Activated CD8-positive, alpha-beta memory T cell treated with anti-CD3 and anti-CD28 coated beads, Interleukin-2, amount 50 U/mL, for 1 hour (primary cell): Measurements from ENCODE around the gene SPIN2B.
"Not testable (repeated sequence)": the region's sequence is repeated elsewhere in the genome, so short reads cannot be mapped to it uniquely, and the experiment has no call there.

ENCODE experiments used
- DNase-seq: peaks from one replicate; pipeline ENCODE4 v3.0.0-alpha.2; 2020; ENCODE audit errors: extremely low read depth

SPIN2B gene

GRCh38 chrX:57121162-57121755 lies at the start of gene SPIN2B:
SPIN2B (minus strand) TSS chrX:57121548.
- DNase-seq, result peak; percentile 39

DNA sequence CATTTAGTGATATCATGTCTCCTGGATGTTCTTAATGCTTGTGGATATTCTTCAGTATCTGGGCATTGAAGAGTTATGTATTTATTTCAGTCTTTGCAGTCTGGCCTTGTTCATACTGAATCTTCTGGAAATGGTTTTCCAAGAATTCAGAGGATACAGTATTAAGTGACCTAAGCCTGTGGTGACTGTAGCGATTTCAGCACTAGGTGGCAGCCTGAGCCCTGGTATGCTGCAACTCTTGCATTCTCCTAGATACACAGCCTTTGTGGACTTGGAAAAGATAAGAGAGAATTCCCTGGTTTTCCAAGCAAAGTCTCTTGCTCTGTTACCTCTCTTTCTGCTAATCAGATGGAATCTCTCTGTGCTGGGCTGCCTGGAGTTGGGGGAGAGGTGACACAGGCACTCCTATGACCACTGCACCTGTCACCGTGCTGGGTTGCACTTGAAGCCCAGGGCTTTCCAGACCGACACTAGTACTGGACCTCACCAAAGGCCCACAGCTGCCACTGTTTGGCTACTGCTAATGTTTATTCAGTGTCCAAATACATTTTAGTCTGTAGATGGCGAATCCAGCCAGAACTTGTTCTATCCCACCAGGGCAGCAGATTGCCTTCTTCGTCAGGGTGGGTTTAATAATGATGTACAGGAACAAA lies 35.2 kb upstream of the SPIN2B start:
- no peak for DNase-seq

DNA sequence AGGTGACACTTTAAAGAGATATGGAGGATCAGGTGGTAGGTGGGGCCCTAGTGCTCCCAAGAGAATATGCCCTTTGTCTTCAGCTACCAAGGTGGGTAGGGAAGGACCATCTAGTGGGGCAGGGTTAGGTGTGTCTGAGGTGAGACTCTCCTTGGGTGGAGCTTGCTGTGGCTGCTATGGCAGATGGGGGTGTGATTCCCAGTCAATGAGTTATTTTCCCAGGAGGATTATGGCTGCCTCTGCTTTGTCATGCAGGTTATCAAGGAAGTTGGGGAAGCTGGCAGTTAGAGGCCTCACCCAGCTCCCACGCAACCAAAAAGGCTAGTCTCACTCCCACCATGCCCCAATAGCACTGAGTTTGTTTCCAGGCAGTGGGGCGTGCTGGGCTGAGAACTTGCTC lies 33.8 kb upstream of the SPIN2B start:
- no peak for DNase-seq

- DNase-seq, result not testable (repeated sequence)
Observed at GRCh38 chrX:57152222-57152621, 30.9 kb upstream of the SPIN2B start.

DNA sequence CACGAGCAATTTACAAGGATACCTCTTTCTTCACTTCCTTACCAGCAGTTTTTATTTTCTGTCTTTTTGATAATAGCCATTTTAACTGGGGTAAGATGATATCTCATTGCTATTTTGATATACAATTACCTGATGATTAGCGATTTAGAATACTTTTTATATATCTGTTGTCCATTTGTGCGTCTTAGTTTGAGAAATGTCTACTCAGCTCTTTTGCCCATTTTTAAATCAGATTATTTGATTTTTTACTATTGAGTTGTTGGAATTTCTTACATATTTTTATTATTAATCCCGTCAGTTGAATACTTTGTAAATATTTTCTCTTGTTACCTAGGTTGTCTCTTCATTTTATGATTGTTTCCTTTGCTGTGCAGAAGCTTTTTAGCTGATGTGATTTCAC lies 17.3 kb upstream of the SPIN2B start:
- no peak for DNase-seq

DNA sequence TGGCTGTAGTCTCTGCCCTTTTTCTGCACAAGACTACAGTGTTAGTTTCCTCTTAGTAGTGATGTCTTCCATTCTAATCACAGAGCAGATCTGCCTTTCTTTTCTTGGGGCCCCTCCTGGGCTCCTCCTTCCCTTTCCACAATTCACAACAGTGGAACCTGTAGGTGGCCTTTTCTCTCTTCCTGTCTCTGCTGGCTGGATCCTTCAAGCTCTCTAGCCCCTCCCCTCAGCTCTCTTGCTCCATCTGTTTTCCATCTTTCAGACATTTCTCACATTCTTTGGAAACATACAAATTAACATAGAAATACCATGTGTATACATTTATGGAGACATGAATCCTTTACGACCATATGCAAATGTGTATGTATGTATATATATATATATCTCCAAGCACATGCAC lies 16.2 kb upstream of the SPIN2B start:
- DNase-seq, result no peak

GRCh38 chrX:57137073-57137472 lies 15.7 kb upstream of the SPIN2B start, which contains the start of gene SPIN2A:
SPIN2A (minus strand) TSS chrX:57137397; CDS start chrX:57136597, 800 bp downstream.
- not testable (repeated sequence) for DNase-seq

GRCh38 chrX:57136589-57136988 lies 15.2 kb upstream of the SPIN2B start:
- DNase-seq, result not testable (repeated sequence)

DNA sequence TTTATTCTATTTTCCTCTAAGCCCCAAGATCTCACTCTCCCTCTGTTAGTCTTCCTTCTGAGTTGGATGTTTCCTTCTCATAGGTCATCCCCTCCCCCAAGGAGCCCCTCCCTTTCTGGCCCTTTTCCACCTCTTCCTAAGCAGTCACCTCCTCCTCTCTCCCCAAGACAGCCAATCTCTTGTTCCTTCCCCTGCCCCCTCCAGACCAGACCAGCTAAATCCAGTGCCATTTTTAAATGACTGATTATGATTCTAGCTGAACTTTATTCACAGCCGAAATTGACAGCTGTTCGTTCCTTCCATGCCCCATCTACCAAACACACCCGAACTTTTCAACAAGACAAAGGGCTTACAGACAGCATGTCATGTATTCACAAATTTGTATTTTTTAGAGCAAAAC lies 13.9 kb upstream of the SPIN2B start:
- DNase-seq, result no peak

GRCh38 chrX:57134702-57135101 lies 13.4 kb upstream of the SPIN2B start:
- no peak for DNase-seq

DNA sequence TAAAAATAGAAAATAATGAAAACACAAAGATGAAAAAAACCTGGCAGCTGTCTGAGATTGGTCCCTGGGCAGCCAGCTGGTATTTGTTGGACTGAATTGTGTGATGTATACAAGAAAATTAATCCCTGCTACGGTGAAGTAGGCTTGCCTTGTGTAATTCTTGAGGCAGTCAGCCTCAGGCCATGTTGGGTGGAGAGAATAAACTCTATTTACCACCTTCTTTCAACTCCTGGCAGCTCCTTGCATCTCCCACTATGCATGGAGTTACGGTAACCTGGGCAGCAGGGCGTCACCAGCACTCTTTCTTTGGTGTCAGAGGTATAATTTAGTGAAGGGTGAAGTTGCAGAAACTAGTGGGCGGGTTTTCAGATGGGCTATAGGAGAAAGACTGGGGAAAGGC lies 12.4 kb upstream of the SPIN2B start:
- DNase-seq, result no peak

DNA sequence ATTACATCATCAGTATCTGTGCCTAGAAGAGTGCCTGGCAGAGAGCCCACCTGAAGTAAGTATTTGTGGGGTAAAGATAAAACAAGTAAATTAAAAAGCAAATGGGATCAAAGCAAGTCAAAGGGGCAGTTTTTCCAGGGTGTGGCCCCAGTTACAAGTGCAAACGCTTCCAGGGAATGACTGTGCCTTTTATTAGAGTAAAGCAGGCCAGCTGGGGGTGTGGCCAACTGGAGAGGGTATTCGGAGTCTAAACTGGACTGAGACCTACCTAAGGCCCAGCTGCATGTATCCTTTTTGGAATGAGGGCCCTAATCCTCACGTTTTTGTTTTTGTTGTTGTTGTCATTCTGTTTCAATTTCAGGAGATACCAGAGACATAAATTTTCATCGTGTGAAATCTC lies 11.9 kb upstream of the SPIN2B start:
- DNase-seq, result not testable (repeated sequence)

DNA sequence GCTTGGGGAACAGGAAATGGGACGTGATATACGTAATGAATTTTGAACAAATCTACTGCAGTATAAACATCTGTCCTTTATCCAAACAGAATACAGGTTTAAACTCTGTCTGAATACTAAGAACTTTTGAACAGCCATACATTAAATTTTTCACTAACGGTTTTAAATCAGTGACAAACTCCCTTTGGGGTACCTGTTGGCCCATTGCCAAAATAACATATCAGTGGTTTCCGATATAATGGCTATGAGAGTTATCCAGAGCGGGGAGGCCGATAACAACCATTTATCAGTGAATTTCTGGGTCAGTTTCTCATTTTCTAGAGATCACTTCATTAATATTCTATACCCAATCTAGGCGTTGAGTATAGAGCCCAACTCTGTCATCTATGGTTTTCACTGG lies 10.7 kb upstream of the SPIN2B start:
- DNase-seq, result no peak

DNA sequence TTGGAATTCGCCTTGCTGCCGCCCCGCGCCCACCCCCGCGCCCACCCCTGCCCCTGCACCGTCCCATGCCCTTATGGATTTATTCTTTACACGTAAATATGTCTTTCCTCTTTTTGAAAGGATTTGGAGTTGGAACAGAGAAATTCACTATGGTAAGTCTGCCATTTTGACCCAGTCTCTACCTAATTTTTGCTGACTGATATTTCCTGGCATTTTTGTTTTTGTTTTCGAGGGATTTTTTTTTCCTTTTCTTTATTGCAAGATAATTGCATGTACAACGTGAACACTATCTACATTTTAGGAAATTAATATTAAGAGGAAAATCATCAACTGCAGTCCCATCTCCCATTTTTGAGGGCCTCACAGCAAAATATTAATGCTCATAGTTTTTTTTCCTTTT lies 468 bp upstream of the SPIN2B start:
- no peak for DNase-seq

- DNase-seq, result not testable (repeated sequence)
Observed at GRCh38 chrX:57120619-57121161, 658 bp downstream of the SPIN2B start.

DNA sequence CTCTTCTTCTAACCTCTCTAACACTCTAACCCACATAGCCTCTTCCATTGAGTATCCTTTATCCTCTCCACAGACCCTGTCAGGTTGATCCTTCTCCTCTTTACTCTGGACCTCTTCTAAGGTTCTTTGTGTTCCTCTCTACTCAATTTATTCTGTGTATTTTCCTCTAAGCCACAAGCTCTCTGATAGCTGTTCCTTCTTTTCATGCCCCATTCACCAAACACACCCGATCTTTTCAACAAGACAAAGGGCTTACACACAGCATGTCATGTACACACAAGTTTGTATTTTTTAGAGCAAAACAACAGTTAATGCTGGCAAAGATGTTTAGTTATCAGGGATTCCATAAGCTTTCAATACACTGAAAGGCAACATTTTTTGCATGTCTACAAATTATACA lies 1.9 kb downstream of the SPIN2B start:
- DNase-seq, result no peak

- DNase-seq, result not testable (repeated sequence)
Observed at GRCh38 chrX:57117566-57117965, 3.8 kb downstream of the SPIN2B start.

- no peak for DNase-seq
Observed at GRCh38 chrX:57104921-57105398, 16.4 kb downstream of the SPIN2B start.

DNA sequence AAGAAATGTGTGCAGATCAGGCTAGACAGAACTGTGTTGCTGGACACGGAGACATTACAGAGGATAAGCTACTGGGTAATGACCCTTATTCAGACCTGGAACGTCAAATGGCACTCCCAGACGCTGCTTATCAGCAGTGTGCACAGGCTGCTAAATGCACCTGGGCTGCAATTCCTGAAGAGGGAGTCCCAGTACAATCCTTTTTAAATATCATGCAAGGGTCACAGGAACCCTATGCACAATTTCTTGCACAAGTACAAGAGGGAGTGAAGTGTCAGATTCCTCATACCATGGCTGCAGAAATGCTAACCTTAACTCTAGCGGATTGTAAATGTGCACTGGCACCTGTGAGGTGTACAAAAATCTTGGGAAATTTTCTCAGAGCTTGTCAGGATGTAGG lies 16.9 kb downstream of the SPIN2B start:
- no peak for DNase-seq

DNA sequence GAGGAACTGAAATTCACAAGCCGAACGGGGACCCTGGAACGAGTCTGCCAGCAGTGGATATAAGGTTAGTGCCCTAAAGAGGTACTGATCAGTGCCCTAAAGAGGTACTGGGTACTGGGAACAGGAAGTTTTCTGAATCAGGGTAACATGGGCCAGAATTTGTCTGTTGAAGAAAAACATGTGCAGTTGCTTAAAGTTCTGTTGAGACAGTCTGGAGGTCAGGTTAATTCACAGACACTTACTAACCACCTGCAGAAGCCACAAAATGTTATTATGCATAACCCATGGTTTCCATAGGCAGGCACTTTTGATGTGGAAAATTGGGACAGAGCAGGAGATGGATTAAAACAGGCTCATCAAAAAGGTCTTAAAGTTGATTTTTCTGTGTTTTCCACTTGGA lies 17.9 kb downstream of the SPIN2B start:
- DNase-seq, result no peak

DNA sequence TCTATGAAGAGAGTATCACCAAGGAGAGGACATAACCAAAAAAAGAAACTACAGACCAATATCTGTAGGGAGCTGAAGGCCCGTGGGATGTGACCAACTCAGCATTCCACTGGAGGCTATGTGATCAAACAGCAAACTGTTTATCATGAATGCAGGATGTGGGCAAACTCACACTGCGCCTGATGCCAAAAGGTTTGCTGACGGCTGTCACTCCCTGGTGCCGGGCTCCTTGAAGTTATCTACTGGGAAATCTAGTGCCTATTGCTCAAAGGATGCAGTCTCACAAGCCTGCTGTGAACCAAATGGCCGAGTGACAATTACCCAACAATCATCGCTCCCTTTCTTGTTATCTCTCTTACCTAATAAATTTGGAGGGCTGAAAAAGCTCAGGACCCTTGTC lies 18.4 kb downstream of the SPIN2B start:
- DNase-seq, result not testable (repeated sequence)

DNA sequence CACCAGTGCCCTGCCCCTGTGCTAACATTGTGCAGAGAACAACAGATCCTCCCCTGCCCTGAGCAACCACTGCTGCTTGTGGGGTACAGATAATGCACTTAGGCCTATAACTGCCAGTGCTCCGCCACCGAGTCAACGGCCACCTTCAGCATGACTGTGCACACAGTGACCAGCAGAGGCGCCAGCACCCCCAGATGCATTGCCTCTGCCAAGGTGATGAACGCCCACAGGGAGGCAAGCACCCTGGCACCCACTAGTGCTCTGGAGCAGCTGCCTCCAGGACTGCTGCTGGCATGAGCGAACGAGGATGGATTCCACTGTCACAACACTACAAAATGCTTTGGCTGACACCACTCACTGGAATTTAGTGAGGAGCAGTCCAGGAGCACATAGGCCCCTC lies 38.2 kb downstream of the SPIN2B start:
- no peak for DNase-seq

DNA sequence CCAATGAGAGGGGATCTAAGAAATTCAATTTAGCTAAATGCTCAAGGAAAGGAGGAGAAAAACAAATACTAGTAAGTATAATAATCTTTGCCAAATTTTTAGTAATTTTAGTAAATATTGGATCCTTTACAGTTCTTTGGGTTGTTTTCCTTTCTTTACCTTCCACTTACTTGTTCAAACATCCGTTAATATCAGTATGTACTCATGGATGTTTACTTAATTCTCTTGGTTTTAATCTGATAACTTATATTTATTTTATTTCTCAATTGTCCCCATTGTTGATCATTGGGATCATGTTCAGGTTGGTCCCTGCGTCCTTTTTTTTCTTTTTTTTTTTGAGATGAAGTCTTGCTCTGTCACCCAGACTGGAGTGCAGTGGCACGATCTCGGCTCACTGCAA lies 46.9 kb downstream of the SPIN2B start:
- DNase-seq, result no peak
